ENCODE results near the gene AMN. TPM values are rescaled to one million over a fixed set of nuclear protein-coding genes. Genes with fewer than 3 reads are reported as not detected.
A peak's percentile ranks its signal among the peaks of the same experiment; 100 is the strongest.

Gene AMN
- polyA plus RNA-seq, 1 of the 3 experiments (the other 2 are of a cell fraction), result 0.03 TPM

- no peaks in the 10 kb centered on the region for H3K9me2 ChIP-seq
- H3F3A ChIP-seq (replicated peaks; ENCODE audit: insufficient read depth), result no peaks in the 10 kb centered on the region
- H3K36me3 ChIP-seq (replicated peaks in 1 of 2; ENCODE audit: control insufficient read depth in 1 of 2, insufficient read depth in 2 of 2, low read length in 1 of 2), result no peaks in the 10 kb centered on the region
- WGBS (ENCODE audit: low lambda C conversion rate), result 0% methylated on average over 5 of the region's 12 CpGs
- no peaks in the 10 kb centered on the region; the same call in 1 of the 2 replicates for H3K27me3 ChIP-seq (ENCODE audit: insufficient read depth)
- no peak overlapping the region for H3K4me2 ChIP-seq
- no peaks in the 10 kb centered on the region for H3K79me2 ChIP-seq (ENCODE audit: insufficient read depth)
- H3K9ac ChIP-seq, result no peak overlapping the region
- no peak overlapping the region for H2AFZ ChIP-seq (ENCODE audit: low read depth)
- DNase-seq, result peak; percentile 87
- CTCF ChIA-PET, result interaction anchor here (0.7 to 2.9 kb wide), 6 partner anchors 9 to 224 kb away, joined by 3 to 26 read pairs (median 4); no protein-coding TSS in a partner anchor
- H3K4me3 ChIP-seq (ENCODE audit: low read depth in 2 of 2, low read length in 1 of 2), result peak overlapping the region in 1 of 2 experiments; percentile 26; a peak in 1 of 4 replicates
- POLR2A ChIA-PET, result no interaction called here
- no peaks in the 10 kb centered on the region for H3K4me1 ChIP-seq (ENCODE audit: control insufficient read depth in 1 of 2, insufficient read depth in 2 of 2, low read depth in 1 of 2, low read length in 1 of 2)
- no peaks in the 10 kb centered on the region for H3K9me3 ChIP-seq
- TF ChIP-seq TEAD4 (IDR thresholded peaks at IDR 0.05; ENCODE audit: borderline replicate concordance, insufficient read depth) (no peak), ELF1 (IDR thresholded peaks at IDR 0.05) (no peak), YY1 (IDR thresholded peaks at IDR 0.05; ENCODE audit: low read depth) (no peak), RFX5 (IDR thresholded peaks at IDR 0.05; ENCODE audit: low read length) (no peak), ZBTB33 (IDR thresholded peaks at IDR 0.05; ENCODE audit: borderline replicate concordance, low read depth) (no peak), FOXJ3 (CRISPR knock-in tag; IDR thresholded peaks at IDR 0.05) (no peak), SIN3A (IDR thresholded peaks at IDR 0.05; ENCODE audit: borderline replicate concordance, low read depth, low read length) (no peak), GATA2 (CRISPR knock-in tag; IDR thresholded peaks at IDR 0.05) (no peak), MAX (IDR thresholded peaks at IDR 0.05; ENCODE audit: low read depth) (no peak), REST (IDR thresholded peaks at IDR 0.05; ENCODE audit: low read depth, low read length) (no peak), EP300 (IDR thresholded peaks at IDR 0.05; ENCODE audit: borderline replicate concordance in 1 of 2, low read depth in 1 of 2, low read length in 1 of 2) (no peak), JUND (IDR thresholded peaks at IDR 0.05) (no peak), TCF12 (IDR thresholded peaks at IDR 0.05) (no peak), POLR2AphosphoS5 (IDR thresholded peaks at IDR 0.05; ENCODE audit: low read depth, low read length) (no peak), NFIC (IDR thresholded peaks at IDR 0.05; ENCODE audit: borderline replicate concordance) (no peak), FOSL2 (IDR thresholded peaks at IDR 0.05; ENCODE audit: borderline replicate concordance, low read depth) (no peak), FOXM1 (IDR thresholded peaks at IDR 0.05; ENCODE audit: low read depth) (no peak), PBX3 (IDR thresholded peaks at IDR 0.05) (no peak), SMC3 (IDR thresholded peaks at IDR 0.05; ENCODE audit: low read depth, low read length) (peak; percentile 74), MEF2A (IDR thresholded peaks at IDR 0.05; ENCODE audit: borderline replicate concordance, low read depth) (no peak), RAD21 (IDR thresholded peaks at IDR 0.05; ENCODE audit: low read length) (peak; percentile 76), CTCF (IDR thresholded peaks at IDR 0.05) (peak; percentile 68), GABPA (IDR thresholded peaks at IDR 0.05; ENCODE audit: low read depth) (no peak)
- H3K27ac ChIP-seq (ENCODE audit: low read depth in 2 of 2, low read length in 1 of 2), result no peak overlapping the region
- no peaks in the 10 kb centered on the region for H4K20me1 ChIP-seq (ENCODE audit: insufficient read depth)
These were observed 4.8 kb upstream of the AMN start for GRCh38 chr14:102917469-102918211.
